ENCODE data around the gene ENC1. TPM values are rescaled to one million over a fixed set of nuclear protein-coding genes. Genes with fewer than 3 reads are reported as not detected.

The ENC1 gene
- total and polyA plus RNA-seq, 7 donors: 0.58 to 28.3 (median 2.8) TPM

GRCh38 chr5:74642543-74642863 is 2.0 kb upstream of the ENC1 start:
- Histone ChIP-seq H3K36me3 (ENCODE audit: insufficient read depth in 1 of 2, low read depth in 1 of 2) (no peaks in the 10 kb centered on the region), H3K4me3 (no peak overlapping the region), H3K27ac (peak overlapping the region; percentile 82), H3K4me1 (peaks cover 18% of the 10 kb centered on the region), H3K27me3 (ENCODE audit: insufficient read depth in 3 of 3, low read length in 2 of 3) (no peaks in the 10 kb centered on the region), H3K9me3 (no peaks in the 10 kb centered on the region)
- intact Hi-C loops (cut with DNase I): loop anchor here (5.0 to 10.0 kb wide), 5 partner anchors 348 to 655 kb away; no protein-coding TSS in a partner anchor
- no peak for DNase-seq
- WGBS, 3 donors: 84 to 90% (median 87%) methylated on average over 6 of the region's 6 CpGs
- no peak for TF ChIP-seq CTCF (IDR thresholded peaks at IDR 0.05)
- no peak for ATAC-seq

- ATAC-seq: peak in 3 of 4 donors; percentile 15 to 41 (median 16)
- Histone ChIP-seq H3K4me3 (peak overlapping the region; percentile 78), H3K4me1 (peaks cover 18% of the 10 kb centered on the region), H3K27me3 (ENCODE audit: insufficient read depth in 3 of 3, low read length in 2 of 3) (no peaks in the 10 kb centered on the region), H3K9me3 (no peaks in the 10 kb centered on the region), H3K27ac (peak overlapping the region; percentile 82), H3K36me3 (ENCODE audit: insufficient read depth in 1 of 2, low read depth in 1 of 2) (no peaks in the 10 kb centered on the region)
- no peak for DNase-seq
- peak; percentile 56 for TF ChIP-seq CTCF (IDR thresholded peaks at IDR 0.05)
- intact Hi-C loops (cut with DNase I): loop anchor here (2.0 to 10.0 kb wide), 6 partner anchors 237 to 655 kb away; no protein-coding TSS in a partner anchor
- WGBS, 3 donors: 8 to 12% (median 9%) methylated on average over 28 of the region's 28 CpGs
Observed at GRCh38 chr5:74641735-74642542, 1.4 kb upstream of the ENC1 start.

- Histone ChIP-seq H3K4me3 (peak overlapping the region; percentile 78), H3K27me3 (ENCODE audit: insufficient read depth in 3 of 3, low read length in 2 of 3) (no peaks in the 10 kb centered on the region), H3K36me3 (ENCODE audit: insufficient read depth in 1 of 2, low read depth in 1 of 2) (peaks cover 0 to under 1% of the 10 kb centered on the region in 2 donors), H3K4me1 (peaks cover 18% of the 10 kb centered on the region), H3K9me3 (no peaks in the 10 kb centered on the region), H3K27ac (peak overlapping the region; percentile 82)
- TF ChIP-seq CTCF (IDR thresholded peaks at IDR 0.05): no peak
- DNase-seq (peak; percentile 77 to 86), ATAC-seq (peak; percentile 44 to 64 (median 54))
- intact Hi-C loops (cut with DNase I): loop anchor here (2.0 to 10.0 kb wide), 6 partner anchors 236 to 654 kb away; no protein-coding TSS in a partner anchor
- WGBS, 3 donors: 1% methylated on average over 46 to 47 of the region's 47 CpGs
Observed at GRCh38 chr5:74640954-74641734, 616 bp upstream of the ENC1 start.

- peak; percentile 23 for TF ChIP-seq CTCF (IDR thresholded peaks at IDR 0.05)
- Histone ChIP-seq H3K4me1 (peaks cover 18% of the 10 kb centered on the region), H3K27ac (peak overlapping the region; percentile 82), H3K27me3 (ENCODE audit: insufficient read depth in 3 of 3, low read length in 2 of 3) (no peaks in the 10 kb centered on the region), H3K36me3 (ENCODE audit: insufficient read depth in 1 of 2, low read depth in 1 of 2) (peaks cover 0 to 13% of the 10 kb centered on the region in 2 donors), H3K4me3 (peak overlapping the region; percentile 78), H3K9me3 (no peaks in the 10 kb centered on the region)
- DNase-seq (peak; percentile 62 to 75), ATAC-seq (peak; percentile 61 to 71 (median 66))
- intact Hi-C loops (cut with DNase I): loop anchor here (2.0 to 10.0 kb wide), 7 partner anchors 235 to 653 kb away; no protein-coding TSS in a partner anchor
- WGBS, 3 donors: 0% methylated on average over 47 to 57 of the region's 57 CpGs
Observed at GRCh38 chr5:74639807-74640449, 600 bp downstream of the ENC1 start.
